Stimulated activated naive CD8-positive, alpha-beta T cell treated with anti-CD3 and anti-CD28 coated beads, Interleukin-15, Interleukin-2, amounts not matched to agents 100 ng/mL and 50 ng/mL, for 24 hours (primary cell): ENCODE data around the gene VAT1L.

Experiments
- H3K27ac Mint-ChIP-seq: one replicate; pipeline ENCODE4 v1.8.0; 2021; ENCODE audit warnings: mild to moderate bottlenecking, mixed read lengths
- H3K27me3 Mint-ChIP-seq: one replicate; pipeline ENCODE4 v1.8.0; 2021; ENCODE audit warnings: mixed read lengths
- H3K36me3 Mint-ChIP-seq: one replicate; pipeline ENCODE4 v1.8.0; 2021; ENCODE audit warnings: low read depth, mixed read lengths
- H3K4me1 Mint-ChIP-seq: one replicate; pipeline ENCODE4 v1.8.0; 2021; ENCODE audit warnings: low read depth, mixed read lengths
- H3K4me3 Mint-ChIP-seq: one replicate; pipeline ENCODE4 v1.8.0; 2021; ENCODE audit warnings: mild to moderate bottlenecking, mixed read lengths
- H3K9me3 Mint-ChIP-seq: one replicate; pipeline ENCODE4 v1.8.0; 2021; ENCODE audit warnings: mixed read lengths

The VAT1L gene

DNA sequence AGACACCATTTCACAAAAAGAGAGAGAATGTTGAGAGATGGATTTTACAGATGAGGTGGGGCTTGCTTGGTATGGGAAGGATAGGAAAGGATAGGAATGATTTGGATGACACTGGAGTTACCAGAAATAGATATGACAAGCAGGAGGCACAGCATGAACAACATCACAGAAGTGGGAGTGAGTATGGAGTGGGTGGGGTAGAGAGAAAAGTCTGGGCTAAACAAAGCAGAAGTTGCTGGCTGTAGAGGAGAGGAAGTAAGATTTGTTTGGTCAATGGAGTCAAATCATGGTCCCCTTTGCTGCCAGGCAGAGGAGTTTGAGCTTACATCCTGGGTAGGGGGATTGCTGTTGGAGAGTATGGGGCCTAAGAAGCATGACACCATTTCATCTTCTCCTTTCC is 101.7 kb downstream of the VAT1L start:
- H3K9me3 Mint-ChIP-seq, result no peaks in the 10 kb centered on the region
- no peak overlapping the region for H3K27ac Mint-ChIP-seq
- H3K4me3 Mint-ChIP-seq, result no peak overlapping the region
- no peaks in the 10 kb centered on the region for H3K36me3 Mint-ChIP-seq
- H3K4me1 Mint-ChIP-seq, result no peaks in the 10 kb centered on the region
- peaks cover 5% of the 10 kb centered on the region for H3K27me3 Mint-ChIP-seq

DNA sequence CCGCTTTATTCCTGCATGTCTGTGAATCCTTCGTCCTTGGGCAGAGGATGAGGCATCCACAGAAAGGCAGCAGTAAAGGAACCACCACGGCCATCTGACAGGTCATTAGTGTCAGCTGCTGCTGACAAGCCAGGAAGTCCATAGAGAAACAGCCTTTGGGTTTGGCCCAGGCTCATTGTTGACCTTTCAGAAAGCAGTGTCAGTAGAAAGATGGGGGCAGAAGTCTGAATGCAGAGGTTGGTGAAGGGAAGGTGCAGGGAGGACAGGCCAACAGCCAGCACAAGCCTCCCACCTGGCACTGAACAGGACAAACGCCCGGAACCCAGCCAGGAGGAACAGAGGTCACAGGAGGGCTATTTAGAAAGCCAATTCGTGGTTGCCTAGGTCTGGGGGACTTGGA is 105.8 kb downstream of the VAT1L start:
- Mint-ChIP-seq H3K4me1 (no peaks in the 10 kb centered on the region), H3K4me3 (no peak overlapping the region), H3K27ac (no peak overlapping the region), H3K9me3 (no peaks in the 10 kb centered on the region), H3K27me3 (peaks cover 5% of the 10 kb centered on the region), H3K36me3 (no peaks in the 10 kb centered on the region)

DNA sequence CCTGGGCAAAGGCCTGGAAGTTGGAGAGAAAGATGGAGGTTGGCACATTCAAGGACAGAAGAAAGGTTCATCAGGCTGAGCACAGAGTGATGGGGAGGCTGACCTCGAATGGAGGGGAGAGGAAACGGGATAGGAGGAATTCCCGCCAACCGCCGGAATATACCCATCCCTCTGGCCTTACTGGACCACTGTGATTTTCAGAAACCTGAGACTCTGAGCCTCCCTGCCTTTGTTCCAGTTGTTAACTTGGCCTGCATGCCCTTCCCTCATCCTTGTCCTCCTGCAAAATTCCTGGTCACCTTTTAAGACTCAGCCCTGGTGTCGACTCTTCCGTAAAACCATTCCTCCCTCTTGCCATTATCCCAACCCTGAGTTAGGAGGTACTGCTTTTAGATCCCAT is 107.6 kb downstream of the VAT1L start:
- Mint-ChIP-seq H3K27ac (no peak overlapping the region), H3K9me3 (no peaks in the 10 kb centered on the region), H3K27me3 (no peaks in the 10 kb centered on the region), H3K36me3 (no peaks in the 10 kb centered on the region), H3K4me3 (no peak overlapping the region), H3K4me1 (no peaks in the 10 kb centered on the region)

DNA sequence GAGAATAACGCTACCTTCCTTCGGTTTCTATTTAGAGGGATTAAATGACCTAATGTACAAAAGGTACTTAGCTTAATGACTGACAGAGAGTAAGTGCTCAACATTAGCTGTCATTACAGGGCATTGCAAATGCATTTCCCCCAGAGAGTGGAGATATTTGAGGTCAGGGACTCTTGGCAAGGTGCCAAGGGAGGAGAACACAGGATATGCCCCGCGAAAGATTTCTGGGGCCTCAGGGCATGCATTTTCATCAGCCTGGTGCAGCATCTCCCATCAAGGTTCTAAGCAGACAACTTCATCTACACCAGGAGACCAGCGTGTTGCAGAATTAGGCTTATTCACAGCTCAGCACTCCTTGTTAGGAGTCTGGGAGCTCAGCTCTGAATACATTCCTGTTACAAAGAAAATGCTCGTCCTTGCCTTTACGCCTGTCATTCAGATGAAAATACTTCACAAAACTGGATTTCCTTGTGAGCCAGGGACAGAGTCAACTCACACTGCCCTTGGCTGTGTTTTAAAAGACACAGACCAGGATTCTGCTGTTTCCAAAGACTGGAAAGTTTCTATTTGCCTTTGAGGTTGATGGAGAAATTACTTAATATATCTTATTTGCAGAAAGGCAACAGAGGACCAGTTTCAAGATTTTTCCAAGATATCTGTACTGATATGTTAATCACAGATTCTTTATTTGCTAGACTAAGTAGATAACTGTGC is 108.2 kb downstream of the VAT1L start:
- no peaks in the 10 kb centered on the region for H3K9me3 Mint-ChIP-seq

DNA sequence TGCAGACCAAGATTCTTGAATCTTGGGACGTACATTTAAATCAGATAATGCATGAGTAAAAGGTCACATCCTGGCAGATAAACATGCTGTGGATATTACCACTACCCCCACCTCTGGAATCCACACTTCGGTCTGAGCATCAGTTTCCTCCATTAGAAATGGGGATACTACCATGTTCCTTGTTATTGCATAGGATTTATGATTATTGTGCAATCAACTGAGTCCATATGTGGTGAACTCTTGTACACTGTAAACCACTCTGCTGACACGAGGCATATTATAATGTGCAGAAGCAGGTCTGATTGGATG is 108.7 kb downstream of the VAT1L start:
- H3K4me3 Mint-ChIP-seq, result no peak overlapping the region
- no peaks in the 10 kb centered on the region for H3K36me3 Mint-ChIP-seq
- no peak overlapping the region for H3K27ac Mint-ChIP-seq
- H3K4me1 Mint-ChIP-seq, result no peaks in the 10 kb centered on the region
- H3K9me3 Mint-ChIP-seq, result no peaks in the 10 kb centered on the region
- H3K27me3 Mint-ChIP-seq, result no peaks in the 10 kb centered on the region

More for the DNA sequence above, 108.2 kb downstream of the VAT1L start:
- Mint-ChIP-seq H3K4me1 (no peaks in the 10 kb centered on the region), H3K27ac (no peak overlapping the region), H3K36me3 (no peaks in the 10 kb centered on the region), H3K4me3 (no peak overlapping the region), H3K27me3 (no peaks in the 10 kb centered on the region)

DNA sequence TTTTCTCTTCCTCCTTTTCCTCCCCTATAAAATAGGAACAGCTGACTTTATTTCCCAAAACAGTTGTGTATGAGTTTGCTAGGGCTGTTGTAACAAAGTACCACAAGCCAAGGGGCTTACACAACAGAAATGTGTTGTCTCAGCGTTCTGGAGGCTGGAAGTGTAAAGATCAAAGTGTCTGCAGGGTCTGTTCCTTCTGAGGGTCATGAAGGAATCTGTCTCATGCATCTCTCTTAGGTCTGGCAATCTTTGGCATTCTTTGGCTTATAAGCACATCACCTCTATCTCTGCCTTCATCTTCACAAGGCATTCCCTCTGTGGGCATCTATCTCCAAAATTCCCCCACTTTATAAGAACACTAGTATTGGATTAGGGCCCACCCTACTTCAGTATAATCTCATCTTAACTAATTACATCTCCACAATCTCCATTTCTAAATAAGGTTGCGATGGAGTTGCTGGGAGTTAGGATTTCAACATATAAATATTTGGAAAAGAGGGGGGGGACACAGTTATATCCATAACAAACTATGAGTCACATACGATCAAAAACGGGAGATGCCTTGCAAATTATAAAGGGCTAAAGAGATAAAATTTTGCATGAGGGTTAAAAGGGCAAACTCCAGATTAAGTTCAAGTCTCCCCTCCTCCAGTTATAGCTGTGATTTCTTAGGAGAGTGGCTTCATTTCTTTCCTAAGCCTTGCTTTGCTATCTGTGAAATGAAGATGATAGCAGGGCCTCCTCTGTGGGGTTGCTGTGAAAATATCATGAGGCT is 109.7 kb downstream of the VAT1L start:
- Mint-ChIP-seq H3K27me3 (no peaks in the 10 kb centered on the region), H3K4me1 (no peaks in the 10 kb centered on the region), H3K4me3 (no peak overlapping the region), H3K9me3 (no peaks in the 10 kb centered on the region), H3K27ac (no peak overlapping the region), H3K36me3 (no peaks in the 10 kb centered on the region)

DNA sequence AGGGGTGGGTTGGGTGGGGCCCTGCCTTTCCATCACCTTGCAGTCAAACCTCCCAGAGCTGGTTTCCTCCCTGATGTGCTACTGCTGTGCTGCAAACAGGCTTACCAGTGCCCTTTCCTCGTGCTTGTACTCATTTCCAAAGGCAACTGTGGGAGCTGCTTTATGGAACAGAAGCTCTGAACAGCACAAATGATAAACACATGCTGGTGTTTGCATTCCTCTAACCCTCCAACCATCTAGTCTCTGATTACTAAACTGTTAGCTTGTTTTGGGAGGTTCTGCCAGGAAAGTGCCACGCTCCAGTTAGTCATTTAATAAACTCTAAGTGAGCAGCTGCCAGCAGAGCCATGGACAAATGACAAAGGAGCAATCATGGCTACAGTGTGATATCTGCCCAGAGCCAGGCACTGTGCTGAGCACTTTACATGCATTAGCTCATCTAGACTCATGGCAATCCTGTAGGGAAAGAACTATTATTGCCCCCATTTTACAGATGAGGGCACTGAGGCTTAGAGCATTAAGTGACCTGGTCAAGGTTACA is 110.4 kb downstream of the VAT1L start:
- H3K4me1 Mint-ChIP-seq, result no peaks in the 10 kb centered on the region
- H3K4me3 Mint-ChIP-seq, result no peak overlapping the region
- no peaks in the 10 kb centered on the region for H3K27me3 Mint-ChIP-seq
- H3K36me3 Mint-ChIP-seq, result no peaks in the 10 kb centered on the region
- no peak overlapping the region for H3K27ac Mint-ChIP-seq
- no peaks in the 10 kb centered on the region for H3K9me3 Mint-ChIP-seq

DNA sequence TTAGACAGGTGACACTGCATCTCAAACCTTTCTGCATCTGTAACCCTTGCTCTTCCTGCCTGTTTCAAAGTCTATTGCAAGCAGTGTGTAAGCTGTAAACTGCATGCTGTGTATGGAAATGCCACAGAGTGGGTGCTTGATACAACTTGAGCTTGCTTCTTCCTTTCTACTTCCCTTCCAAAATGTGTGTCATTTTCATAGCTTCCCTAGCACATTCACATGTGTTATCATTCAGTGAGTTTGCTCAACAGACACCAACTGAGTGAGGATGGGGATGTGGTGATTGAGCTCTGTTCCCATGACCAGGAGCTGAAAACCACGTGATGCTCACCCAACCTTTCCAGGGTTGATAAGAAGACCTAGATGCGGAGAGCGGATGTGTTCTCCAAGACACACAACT is 111.1 kb downstream of the VAT1L start:
- Mint-ChIP-seq H3K27ac (no peak overlapping the region), H3K4me3 (no peak overlapping the region), H3K9me3 (no peaks in the 10 kb centered on the region), H3K27me3 (no peaks in the 10 kb centered on the region), H3K4me1 (no peaks in the 10 kb centered on the region), H3K36me3 (no peaks in the 10 kb centered on the region)

DNA sequence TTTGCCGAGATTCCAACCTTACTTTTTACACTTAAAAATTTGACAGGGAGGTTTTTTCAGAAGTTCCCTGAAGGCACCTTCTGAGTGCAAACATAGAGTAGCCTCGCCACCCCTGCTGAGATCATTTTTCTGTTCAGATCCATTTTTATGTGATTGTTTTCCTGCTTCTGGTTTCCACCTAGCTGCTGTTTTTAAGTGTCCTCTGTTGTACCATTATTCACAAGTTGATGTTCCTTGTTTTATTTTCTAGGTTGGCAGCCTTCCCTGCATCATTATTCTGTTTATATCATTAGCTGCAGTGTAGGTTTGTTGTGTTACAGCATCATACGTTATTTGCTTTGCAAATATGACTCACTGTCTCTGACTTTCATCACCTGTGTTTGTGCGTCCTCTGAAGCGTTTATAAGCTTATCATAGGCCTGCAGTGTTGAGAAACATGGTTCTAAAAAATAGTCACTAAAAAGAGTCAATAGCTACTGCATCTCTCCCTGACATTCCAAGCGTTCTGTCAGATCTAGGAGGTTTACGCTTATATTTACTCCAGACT is 117.1 kb downstream of the VAT1L start:
- Mint-ChIP-seq H3K4me3 (no peak overlapping the region), H3K27ac (no peak overlapping the region), H3K9me3 (no peaks in the 10 kb centered on the region), H3K36me3 (no peaks in the 10 kb centered on the region), H3K4me1 (no peaks in the 10 kb centered on the region), H3K27me3 (no peaks in the 10 kb centered on the region)

DNA sequence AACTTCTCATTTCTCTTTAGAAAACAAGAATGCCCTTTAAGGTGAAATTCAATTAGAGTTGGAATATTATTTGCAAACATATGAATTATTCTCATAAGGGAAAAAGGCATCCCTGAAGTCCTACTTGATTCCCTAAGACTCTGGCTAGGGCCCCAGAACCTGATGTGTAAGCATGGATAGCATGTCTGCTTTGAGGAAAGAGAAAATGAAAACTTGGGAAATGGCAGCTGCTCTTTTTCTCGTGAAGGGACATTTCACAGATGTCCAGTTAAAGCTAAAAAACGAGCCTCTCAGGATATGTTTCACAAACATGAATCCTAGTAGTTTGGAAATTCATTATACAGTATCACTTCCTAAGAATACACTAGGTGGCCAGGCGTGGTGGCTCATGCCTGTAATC is 121.7 kb downstream of the VAT1L start:
- H3K27ac Mint-ChIP-seq, result no peak overlapping the region
- no peaks in the 10 kb centered on the region for H3K27me3 Mint-ChIP-seq
- H3K36me3 Mint-ChIP-seq, result no peaks in the 10 kb centered on the region
- no peaks in the 10 kb centered on the region for H3K4me1 Mint-ChIP-seq
- no peaks in the 10 kb centered on the region for H3K9me3 Mint-ChIP-seq
- no peak overlapping the region for H3K4me3 Mint-ChIP-seq

DNA sequence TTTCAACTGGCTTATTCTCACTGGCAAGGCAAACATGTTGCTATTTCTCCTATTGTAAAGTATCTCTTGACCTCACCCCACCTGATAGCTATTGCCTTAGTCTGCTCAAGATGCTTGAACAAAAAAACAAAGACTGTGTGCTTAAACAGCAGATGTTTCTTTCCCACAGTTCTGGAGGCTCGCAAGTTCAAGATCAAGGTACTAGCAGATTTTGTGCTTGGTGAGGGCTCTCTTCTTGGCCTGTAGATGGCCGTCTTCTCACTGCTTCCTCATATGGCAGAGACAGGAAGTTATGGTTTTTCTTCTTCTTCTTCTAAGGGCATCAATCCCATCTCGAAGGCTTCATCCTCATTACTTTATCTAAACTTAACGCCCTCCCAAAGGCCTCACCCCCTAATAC is 124.3 kb downstream of the VAT1L start:
- H3K27ac Mint-ChIP-seq, result no peak overlapping the region
- H3K4me1 Mint-ChIP-seq, result no peaks in the 10 kb centered on the region
- no peaks in the 10 kb centered on the region for H3K9me3 Mint-ChIP-seq
- no peaks in the 10 kb centered on the region for H3K27me3 Mint-ChIP-seq
- no peak overlapping the region for H3K4me3 Mint-ChIP-seq
- no peaks in the 10 kb centered on the region for H3K36me3 Mint-ChIP-seq

DNA sequence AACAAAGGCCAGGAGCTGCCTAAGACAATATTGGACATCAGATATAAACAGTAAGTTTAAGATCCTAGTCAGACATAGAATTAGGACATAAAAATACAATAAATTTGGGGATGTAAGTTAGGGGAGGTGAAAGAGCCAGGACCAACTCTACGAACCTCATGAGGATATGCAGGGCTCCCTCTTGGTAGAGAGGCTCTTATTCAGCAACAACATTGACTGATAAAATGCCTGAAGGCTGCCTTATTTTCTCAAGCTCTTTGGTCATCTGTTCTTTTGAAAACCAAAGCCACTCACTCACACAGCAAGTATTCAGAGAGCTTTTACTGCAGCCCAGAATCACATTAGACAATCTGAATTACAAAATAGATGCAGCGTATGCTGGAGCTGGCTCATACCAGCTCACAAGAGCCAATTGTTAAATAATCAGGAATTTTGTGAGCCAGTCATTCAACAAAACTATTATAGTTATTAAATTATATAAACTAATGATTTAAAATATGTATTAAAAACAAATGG is 125.4 kb downstream of the VAT1L start:
- no peaks in the 10 kb centered on the region for H3K36me3 Mint-ChIP-seq
- H3K27ac Mint-ChIP-seq, result no peak overlapping the region
- H3K9me3 Mint-ChIP-seq, result no peaks in the 10 kb centered on the region
- H3K4me3 Mint-ChIP-seq, result no peak overlapping the region
- H3K27me3 Mint-ChIP-seq, result no peaks in the 10 kb centered on the region
- H3K4me1 Mint-ChIP-seq, result no peaks in the 10 kb centered on the region

DNA sequence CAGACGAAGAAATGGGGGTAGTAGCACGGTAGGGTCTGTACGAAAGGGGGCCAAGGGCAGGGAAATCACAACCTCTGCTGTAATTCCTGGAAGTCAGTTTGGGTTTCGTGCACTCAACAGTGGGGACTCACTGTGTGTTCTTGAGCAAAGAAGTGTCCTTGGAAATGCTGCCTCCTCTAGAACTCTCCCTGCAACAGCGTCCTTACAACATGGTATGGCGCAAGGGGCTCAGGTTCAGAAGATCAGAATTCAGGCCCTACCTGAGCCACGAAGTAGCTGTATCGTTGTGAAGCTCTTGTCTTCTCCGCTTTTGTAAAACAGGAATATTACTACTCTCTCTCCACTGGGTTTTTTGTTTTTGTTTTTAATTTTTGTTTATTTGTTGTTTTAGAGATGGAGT is 127.7 kb downstream of the VAT1L start:
- no peaks in the 10 kb centered on the region for H3K4me1 Mint-ChIP-seq
- H3K4me3 Mint-ChIP-seq, result no peak overlapping the region
- H3K27me3 Mint-ChIP-seq, result no peaks in the 10 kb centered on the region
- no peaks in the 10 kb centered on the region for H3K36me3 Mint-ChIP-seq
- H3K9me3 Mint-ChIP-seq, result no peaks in the 10 kb centered on the region
- no peak overlapping the region for H3K27ac Mint-ChIP-seq

DNA sequence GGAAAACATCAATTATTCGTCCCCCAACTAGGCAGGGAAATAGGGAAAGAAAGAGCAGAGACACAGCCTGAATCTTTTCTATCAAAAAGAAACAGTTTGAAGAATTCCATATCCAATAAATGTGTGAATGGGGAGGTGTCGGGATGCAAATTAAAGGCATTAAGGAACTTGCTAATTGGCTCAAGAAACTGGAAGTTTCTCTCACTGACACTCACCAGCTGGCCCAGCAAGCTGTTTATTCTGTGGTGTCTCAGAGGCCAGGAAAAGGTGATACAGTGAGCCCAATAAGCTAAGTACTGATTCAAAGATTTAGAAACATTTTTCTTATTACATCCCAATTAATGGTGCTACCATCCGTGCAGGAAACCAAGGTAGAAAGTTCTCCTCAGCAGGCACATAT is 129.6 kb downstream of the VAT1L start:
- Mint-ChIP-seq H3K4me1 (no peaks in the 10 kb centered on the region), H3K27ac (no peak overlapping the region), H3K9me3 (no peaks in the 10 kb centered on the region), H3K36me3 (no peaks in the 10 kb centered on the region), H3K4me3 (no peak overlapping the region), H3K27me3 (peaks cover 4% of the 10 kb centered on the region)
